NCI-H146 (cell line): ENCODE data around the gene ZFPM1.
A peak's percentile ranks its signal among the peaks of the same experiment; 100 is the strongest.
"Not testable (repeated sequence)": the region's sequence is repeated elsewhere in the genome, so short reads cannot be mapped to it uniquely, and the experiment has no call there.

Source experiments
- DNase-seq: peaks from one replicate; lab custom pipeline; 2025; lab: John Stamatoyannopoulos, UW

Gene ZFPM1

DNA sequence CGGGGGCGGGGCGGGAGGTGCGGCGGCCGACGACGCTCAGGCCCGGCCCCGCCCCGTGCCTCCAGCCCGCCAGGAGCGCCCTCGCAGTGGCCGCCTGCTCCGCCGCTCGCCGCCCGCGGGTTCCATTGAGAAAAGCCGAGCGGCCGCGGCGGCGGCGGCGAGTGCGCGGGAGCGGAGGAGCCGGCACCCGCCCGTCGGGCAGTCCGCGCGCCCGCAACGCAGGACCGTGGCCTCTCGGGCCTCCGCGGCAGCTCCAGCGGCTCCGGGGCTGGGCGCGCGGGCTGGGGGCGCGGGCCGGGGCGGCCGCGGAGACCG lies at the start of gene ZFPM1:
Gene ZFPM1, plus strand, starts transcription at position 64 of the 315 bp plus-strand sequence. CDS start 359 bp downstream, outside the sequence.
- no peak for DNase-seq

GRCh38 chr16:88403794-88404581 lies 49.1 kb upstream of the ZFPM1 start:
- no peak for DNase-seq

- DNase-seq: no peak
Observed at GRCh38 chr16:88404769-88405168, 48.3 kb upstream of the ZFPM1 start.

DNA sequence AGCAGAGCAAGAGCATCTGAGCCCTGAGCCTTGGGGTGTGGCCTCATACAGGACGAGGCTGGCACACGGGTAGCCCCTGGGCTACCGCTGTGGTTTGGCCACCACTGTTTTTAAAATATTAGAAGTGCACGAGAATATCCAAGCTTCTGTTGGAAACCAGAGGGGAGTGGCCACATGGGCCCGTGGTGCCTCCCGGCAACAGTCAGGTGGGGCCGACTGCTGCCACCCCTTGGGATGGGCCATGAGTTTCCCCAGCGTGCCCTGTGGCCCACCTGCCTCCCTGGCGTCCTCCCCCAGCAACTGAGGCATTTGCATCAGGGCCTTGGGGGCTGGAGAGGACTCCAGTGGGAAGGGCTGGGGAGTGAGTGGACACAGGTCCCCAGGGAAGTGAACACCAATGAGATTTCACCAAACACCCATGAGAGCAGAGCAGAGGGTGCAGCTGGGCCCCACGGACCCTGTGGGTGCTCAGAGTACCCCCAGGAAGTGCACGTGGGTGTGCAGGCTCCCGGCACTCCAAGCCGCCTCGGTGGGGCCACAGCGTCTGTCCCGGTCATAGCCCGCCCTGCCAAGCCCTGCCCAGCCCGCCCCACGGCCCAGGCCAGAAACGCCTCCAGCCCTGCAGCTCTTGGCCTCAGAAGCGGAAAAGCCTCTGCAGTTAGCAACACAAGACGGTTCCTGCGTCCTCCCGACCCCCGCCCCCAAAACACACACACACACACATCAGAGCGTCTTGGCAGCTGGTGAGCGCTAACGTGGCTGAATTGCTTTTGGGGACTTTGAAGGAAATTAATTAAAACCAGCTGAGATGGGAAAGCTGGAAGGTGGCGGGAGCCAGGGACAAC lies 47.6 kb upstream of the ZFPM1 start:
- DNase-seq: no peak

GRCh38 chr16:88406096-88407041 lies 46.7 kb upstream of the ZFPM1 start:
- DNase-seq: no peak

DNA sequence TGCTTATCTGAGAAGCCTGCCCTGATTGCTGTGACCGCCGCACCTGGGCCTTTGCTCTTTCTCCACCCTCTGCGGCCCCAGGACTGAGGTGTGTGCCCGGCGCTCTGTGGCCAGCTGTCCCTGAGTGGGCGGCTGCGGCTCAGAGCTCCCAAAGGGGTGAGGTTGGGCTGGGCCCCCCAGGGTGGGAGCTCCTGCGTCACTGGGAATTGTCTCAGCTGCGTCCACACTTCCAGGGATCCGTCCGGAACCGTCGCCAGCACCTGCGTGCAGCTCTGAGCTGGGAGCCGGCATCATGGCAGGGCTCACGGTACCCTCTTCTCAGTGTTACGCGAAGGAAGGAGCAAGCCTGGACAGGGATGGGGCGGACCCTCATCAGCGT lies 46.0 kb upstream of the ZFPM1 start:
- no peak for DNase-seq

- DNase-seq: no peak
Observed at GRCh38 chr16:88407807-88408206, 45.3 kb upstream of the ZFPM1 start.

DNA sequence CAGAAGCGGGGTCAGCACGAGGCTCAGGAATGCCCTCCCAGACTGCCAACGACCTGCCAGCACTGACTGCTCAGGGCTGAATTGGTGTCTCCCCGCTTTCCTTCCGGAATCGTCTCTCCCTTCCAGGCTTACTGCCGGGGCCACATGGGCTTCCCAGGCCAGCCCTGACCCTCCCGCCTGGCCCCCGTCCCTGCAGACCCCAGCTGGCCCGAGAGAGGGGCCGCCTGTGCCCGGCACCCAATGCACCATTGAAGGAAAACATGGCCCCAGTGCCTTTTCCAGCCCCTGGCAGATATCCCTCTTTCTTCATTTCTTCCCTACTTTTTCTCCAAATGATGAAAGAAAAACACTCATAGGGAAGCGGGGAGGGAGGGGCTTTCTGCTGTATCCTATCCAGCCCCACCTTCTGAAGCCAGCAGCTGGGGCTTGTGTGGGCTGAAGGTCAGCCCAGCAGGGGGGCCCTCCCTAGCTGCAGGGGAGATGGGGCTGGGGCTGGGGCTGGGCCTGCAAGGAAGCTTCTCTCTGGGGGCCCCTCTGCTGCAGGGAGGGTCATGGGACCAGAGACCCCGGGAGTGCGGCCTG lies 44.4 kb upstream of the ZFPM1 start:
- DNase-seq: no peak

GRCh38 chr16:88409296-88410065 lies 43.6 kb upstream of the ZFPM1 start:
- DNase-seq: no peak

DNA sequence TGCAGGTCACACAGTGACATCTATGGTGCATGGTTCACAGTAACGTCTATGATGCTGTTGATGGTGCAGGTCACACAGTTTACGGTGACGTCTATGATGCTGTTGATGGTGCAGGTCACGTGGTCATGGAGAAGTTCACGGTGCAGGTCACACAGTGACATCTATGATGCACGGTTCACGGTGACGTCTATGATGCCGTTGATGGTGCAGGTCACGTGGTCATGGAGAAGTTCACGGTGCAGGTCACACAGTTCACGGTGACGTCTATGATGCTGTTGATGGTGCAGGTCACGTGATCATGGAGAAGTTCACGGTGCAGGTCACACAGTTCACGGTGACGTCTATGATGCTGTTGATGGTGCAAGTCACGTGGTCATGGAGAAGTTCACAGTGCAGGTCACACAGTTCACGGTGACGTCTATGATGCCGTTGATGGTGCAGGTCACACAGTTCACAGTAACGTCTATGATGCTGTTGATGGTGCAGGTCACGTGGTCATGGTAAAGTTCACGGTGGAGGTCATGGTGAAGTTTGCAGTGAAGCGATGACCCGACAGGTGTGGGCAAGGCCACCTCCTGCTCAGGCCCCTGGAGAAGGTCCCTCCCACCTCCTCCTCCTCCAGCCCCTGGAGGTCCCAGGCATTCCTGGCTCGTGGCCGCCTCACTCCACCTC lies 42.6 kb upstream of the ZFPM1 start:
- DNase-seq: not testable (repeated sequence)

DNA sequence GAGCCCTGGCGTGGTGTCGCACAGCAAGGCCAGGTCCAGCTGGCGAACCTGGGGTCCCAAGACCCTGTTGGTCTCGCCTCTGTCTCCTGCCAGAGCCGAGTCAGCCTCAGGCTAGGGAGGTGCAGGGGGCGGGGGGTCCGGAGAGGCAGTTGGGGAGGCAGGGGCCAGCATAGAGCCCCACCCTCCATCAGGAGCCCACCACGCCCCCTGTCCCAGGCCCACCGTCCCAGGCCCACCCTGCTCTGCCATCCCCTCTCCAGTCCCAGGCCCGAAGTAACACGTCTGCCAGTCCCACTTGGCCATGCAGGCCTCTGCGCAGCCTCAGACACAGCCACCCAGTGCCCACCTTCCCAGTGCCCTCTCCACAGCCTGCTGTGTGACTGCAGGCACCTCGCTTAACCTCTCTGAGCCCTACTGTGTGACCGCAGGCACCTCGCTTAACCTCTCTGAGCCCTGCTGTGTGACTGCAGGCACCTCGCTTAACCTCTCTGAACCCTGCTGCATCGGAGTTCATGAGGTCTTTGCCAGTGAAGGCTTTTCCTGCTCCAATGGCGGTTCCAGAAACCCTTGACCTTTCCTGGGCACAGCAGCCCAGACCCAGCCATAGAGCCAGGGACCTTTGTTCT lies 41.0 kb upstream of the ZFPM1 start:
- DNase-seq: no peak

DNA sequence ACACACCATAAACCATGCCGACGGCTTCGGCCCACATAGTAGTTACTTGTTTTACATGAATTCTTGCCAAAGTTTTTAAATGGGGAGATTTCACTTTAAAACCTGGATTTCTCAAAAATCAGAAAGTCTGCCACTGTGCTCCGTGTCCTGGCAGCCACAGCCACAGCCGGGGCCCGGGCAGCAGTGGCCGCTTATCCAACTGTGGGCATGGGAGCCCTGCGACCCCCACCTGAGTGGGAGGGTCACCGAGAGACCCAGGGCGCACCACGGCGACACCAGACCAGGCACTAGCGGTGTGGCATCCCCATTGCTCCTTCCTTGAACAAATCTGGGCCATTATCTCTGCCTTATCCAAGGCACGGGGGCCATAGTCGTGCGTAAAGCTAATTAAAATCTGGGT lies 40.3 kb upstream of the ZFPM1 start:
- DNase-seq: no peak

- DNase-seq: no peak
Observed at GRCh38 chr16:88413231-88413630, 39.8 kb upstream of the ZFPM1 start.

DNA sequence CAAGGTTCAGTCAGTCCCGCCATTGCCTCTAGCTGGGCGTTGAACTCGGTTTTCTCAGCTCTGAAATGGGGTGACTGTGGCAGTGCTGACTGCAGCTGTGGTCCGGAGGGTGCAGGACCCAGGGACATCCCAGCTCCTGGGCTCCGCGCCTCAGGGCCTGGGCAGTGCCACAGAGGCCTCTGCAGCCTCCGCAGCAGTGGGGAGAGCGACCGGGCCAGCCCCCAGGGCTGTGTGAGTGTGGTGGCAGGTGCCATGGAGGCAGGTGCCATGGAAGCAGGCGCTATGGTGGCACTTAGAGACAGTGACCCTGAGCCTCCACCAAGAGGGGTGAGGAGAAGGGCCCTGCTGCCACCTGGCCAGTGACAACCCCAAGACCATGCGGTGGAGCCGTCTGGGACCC lies 39.4 kb upstream of the ZFPM1 start:
- no peak for DNase-seq

GRCh38 chr16:88414521-88415380 lies 38.3 kb upstream of the ZFPM1 start:
- no peak for DNase-seq

GRCh38 chr16:88415381-88415705 lies 37.7 kb upstream of the ZFPM1 start:
- DNase-seq: no peak

DNA sequence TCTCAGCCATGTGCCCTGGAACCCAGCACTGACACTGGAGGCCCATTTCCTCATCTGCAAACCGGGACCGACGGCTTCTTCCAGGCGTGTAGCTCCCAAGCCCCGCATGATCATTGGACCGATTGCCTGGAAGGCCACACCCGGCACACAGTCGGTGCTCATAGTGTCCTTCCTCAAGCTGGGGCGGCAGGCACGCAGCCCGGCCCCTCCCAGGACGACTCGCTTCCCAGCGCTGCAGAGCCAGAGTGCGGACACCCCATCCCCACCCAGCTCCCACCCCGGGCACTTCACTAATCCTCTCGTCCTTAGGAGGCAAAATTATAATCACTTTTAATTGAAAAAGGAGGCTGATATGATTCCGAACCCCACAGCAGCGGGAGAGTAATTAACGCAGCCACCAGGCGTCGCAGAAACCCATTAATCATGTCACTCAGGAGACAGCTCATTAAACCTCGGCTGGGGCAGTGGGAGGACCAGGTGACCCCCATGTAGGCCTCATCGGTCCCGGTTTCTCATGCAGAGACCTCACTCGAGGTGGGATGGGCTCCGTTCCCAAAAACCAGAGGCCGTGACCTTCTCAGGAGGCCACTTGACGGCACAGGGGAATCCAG lies 37.3 kb upstream of the ZFPM1 start:
- DNase-seq: peak; percentile 29

DNA sequence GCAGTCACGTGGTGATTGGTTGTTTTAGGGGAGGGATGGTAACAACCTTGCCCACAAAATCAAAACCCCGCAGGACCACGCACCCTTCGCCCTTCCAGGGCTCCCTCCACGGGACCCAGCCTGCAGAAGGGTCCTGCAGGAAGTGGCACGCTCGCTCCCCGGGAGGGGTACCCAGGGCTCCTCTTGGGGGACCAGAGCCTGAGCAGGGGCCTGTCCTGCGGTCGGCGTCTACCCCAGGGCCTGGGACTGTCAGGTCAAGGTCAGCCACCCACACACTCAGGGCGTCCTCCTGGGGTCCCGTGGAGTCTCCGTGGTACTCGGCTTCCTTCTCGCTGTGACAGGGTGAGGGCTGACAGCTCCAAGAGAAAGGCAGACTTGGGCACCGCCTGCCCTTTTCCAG lies 36.4 kb upstream of the ZFPM1 start:
- no peak for DNase-seq
